Measurements from ENCODE around the gene BPIFB3.
A peak's percentile ranks its signal among the peaks of the same experiment; 100 is the strongest.
"Not testable (repeated sequence)": the region's sequence is repeated elsewhere in the genome, so short reads cannot be mapped to it uniquely, and the experiment has no call there.

BPIFB3 gene

DNA sequence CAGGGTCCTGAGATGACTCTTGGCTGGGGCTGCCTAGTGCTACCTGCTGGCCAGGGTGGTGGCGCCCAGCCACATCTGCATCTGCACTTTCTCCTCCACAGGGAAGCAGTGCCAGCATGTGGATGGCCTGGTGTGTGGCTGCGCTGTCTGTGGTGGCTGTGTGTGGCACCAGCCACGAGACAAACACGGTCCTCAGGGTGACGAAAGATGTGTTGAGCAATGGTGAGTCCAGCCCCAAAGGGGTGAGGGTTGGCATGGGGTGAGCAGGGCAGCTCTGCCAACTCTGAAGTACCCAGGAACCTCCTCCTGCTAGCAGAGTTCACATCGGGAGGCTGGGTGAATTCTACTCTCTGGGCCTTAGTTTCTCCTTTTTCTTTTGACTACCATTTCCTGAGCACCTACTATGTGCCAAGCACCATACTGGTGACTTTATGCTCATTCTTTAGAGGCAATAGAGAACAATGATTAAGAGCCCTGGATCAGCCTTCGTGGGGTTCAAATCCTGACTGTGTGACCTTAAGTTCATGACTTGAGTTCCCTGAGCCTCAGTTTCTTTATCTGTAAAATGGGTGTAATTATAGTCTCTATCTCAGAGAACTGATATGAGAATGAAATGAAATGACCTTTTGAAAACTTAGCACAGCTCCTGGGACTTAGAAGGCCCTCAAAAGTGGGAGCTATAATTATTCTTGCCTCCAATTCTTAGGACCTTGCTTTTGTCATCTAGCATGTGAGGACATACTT is 27.9 kb downstream of the BPIFB3 start:
- Mint-ChIP-seq H3K9me3 (no peaks in the 10 kb centered on the region), H3K27ac (no peak overlapping the region), H3K4me3 (no peak overlapping the region), H3K36me3 (no peaks in the 10 kb centered on the region), H3K4me1 (no peaks in the 10 kb centered on the region)
- ATAC-seq (no peak), DNase-seq (ENCODE audit: low spot score in 2 of 2) (no peak)

DNA sequence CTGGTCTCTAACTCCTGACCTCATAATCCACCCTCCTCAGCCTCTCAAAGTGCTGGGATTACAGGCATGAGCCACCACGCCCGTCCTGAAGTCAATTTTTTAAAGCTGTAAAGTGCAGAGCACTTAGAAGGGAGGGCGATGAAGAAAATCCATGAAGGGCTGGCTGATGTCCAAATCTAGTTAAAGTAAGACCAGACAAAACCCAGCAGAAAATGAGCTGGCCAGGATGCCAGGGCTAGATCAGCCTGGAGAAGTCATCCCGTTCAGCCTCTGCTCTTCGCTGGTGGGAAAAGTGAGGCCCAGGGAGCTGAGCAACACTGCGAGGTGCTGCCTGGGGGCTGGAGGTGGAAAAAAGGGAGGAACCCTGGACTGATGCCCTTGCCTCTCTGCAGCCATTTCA is 28.8 kb downstream of the BPIFB3 start:
- H3K27ac Mint-ChIP-seq, result no peak overlapping the region
- no peaks in the 10 kb centered on the region for H3K4me1 Mint-ChIP-seq
- no peaks in the 10 kb centered on the region for H3K9me3 Mint-ChIP-seq
- ATAC-seq, result no peak
- H3K36me3 Mint-ChIP-seq, result no peaks in the 10 kb centered on the region
- no peak for DNase-seq (ENCODE audit: low spot score in 2 of 2)
- no peak overlapping the region for H3K4me3 Mint-ChIP-seq

DNA sequence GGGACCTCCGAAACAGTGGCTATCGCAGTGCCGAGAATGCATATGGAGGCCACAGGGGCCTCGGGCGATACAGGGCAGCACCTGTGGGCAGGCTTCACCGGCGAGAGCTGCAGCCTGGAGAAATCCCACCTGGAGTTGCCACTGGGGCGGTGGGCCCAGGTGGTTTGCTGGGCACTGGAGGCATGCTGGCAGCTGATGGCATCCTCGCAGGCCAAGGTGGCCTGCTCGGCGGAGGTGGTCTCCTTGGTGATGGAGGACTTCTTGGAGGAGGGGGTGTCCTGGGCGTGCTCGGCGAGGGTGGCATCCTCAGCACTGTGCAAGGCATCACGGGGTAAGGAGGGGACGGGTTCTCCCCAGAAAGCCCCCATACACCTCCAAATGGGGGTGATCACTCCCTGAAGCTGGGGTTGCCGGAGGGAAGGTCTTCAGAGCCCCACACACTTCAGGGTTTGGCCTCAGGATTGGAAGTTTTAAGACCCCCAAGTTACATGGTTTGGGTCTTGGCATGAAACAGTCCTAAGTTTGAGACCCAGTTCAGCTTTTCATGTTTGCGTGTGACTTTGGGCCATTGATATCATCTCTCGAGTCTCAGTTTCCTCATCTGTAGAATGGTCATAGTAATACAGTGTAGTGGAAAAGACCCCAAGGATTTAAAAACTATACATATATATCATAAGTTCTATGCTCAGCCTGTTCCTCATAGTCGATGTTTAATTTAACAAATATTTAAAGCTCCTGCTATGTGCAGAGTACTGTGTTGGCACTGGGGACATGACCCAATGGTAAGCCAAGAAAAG is 30.0 kb downstream of the BPIFB3 start:
- ATAC-seq (no peak), DNase-seq (ENCODE audit: low spot score in 2 of 2) (no peak)
- Mint-ChIP-seq H3K9me3 (no peaks in the 10 kb centered on the region), H3K4me3 (no peak overlapping the region), H3K36me3 (no peaks in the 10 kb centered on the region), H3K27ac (no peak overlapping the region), H3K4me1 (no peaks in the 10 kb centered on the region)

GRCh38 chr20:33084722-33085121 is 31.0 kb downstream of the BPIFB3 start:
- no peaks in the 10 kb centered on the region for H3K4me1 Mint-ChIP-seq
- DNase-seq (ENCODE audit: low spot score in 2 of 2) (no peak), ATAC-seq (no peak)
- no peak overlapping the region for H3K27ac Mint-ChIP-seq
- no peaks in the 10 kb centered on the region for H3K36me3 Mint-ChIP-seq
- no peaks in the 10 kb centered on the region for H3K9me3 Mint-ChIP-seq
- no peak overlapping the region for H3K4me3 Mint-ChIP-seq

DNA sequence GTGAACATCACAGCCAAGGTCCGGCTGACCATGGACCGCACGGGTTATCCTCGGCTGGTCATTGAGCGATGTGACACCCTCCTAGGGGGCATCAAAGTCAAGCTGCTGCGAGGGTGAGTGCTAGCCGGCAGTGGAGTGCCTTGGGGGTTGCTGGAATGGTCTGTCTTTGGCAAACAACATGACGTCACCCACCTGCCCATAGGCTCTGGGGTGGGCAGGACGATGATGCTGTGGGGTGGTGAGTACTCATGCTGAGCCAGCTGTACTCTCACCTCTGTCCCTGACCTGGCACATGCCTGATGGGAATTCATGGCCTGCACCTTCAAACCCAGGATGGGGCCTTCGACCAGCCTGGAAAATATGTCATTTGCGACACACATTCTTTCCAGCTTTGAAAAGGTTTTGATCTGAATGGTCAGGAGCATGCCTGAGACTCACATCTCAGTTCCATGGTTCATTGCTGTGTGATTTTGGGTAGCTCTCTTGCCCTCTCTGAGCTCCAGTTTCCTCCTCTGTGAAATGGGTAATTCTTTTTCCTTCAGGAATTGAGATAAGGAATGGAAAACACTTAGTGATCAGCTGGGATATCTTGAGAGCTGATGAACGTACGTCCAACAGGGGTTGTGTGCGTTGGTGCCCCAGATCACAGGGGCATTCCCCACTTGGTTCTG is 32.5 kb downstream of the BPIFB3 start:
- ATAC-seq (no peak), DNase-seq (ENCODE audit: low spot score in 2 of 2) (no peak)
- H3K4me3 Mint-ChIP-seq, result no peak overlapping the region
- no peaks in the 10 kb centered on the region for H3K36me3 Mint-ChIP-seq
- no peaks in the 10 kb centered on the region for H3K4me1 Mint-ChIP-seq
- no peaks in the 10 kb centered on the region for H3K9me3 Mint-ChIP-seq
- no peak overlapping the region for H3K27ac Mint-ChIP-seq

DNA sequence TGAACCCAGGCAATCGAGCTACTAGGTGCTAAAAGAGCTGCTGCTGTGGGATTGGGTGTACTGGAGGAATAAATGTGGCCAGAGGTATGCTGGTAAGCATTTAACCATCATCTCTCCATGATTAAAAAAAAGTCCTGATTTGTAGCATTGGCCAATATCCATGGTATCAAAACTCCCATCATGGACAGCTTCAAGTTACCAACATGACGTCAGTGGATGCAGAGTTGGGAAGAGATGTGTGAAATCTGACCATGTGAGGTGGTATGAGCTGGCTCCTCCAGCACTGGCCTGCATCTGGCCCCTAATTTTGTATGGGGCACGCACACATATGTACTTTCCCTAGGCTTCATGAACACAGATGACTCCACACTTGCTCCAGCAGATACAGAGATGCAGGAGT is 37.4 kb downstream of the BPIFB3 start:
- H3K4me1 Mint-ChIP-seq, result no peaks in the 10 kb centered on the region
- no peak overlapping the region for H3K27ac Mint-ChIP-seq
- DNase-seq (ENCODE audit: low spot score in 2 of 2) (no peak), ATAC-seq (no peak)
- H3K4me3 Mint-ChIP-seq, result no peak overlapping the region
- no peaks in the 10 kb centered on the region for H3K9me3 Mint-ChIP-seq
- no peaks in the 10 kb centered on the region for H3K36me3 Mint-ChIP-seq

GRCh38 chr20:33091693-33092092 is 38.0 kb downstream of the BPIFB3 start:
- Mint-ChIP-seq H3K4me3 (no peak overlapping the region), H3K36me3 (no peaks in the 10 kb centered on the region), H3K9me3 (no peaks in the 10 kb centered on the region), H3K27ac (no peak overlapping the region), H3K4me1 (no peaks in the 10 kb centered on the region)
- ATAC-seq (no peak), DNase-seq (ENCODE audit: low spot score in 2 of 2) (no peak)

DNA sequence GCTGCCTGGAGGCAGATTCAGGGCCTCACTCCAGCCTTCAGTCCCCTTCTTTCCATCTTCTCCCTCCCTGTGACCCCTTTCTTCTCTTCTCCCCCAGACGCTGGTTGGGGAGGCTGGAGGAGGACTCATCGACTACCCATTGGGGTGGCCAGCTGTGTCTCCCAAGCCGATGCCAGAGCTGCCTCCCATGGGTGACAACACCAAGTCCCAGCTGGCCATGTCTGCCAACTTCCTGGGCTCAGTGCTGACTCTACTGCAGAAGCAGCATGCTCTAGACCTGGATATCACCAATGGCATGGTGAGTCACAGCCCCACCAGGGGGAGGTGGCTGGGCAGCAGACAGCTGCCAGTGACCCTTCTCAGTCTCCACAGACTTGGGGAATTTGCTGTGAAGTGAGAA is 38.7 kb downstream of the BPIFB3 start:
- H3K4me3 Mint-ChIP-seq, result no peak overlapping the region
- no peaks in the 10 kb centered on the region for H3K4me1 Mint-ChIP-seq
- no peak overlapping the region for H3K27ac Mint-ChIP-seq
- ATAC-seq (no peak), DNase-seq (ENCODE audit: low spot score in 2 of 2) (no peak)
- no peaks in the 10 kb centered on the region for H3K9me3 Mint-ChIP-seq
- no peaks in the 10 kb centered on the region for H3K36me3 Mint-ChIP-seq

GRCh38 chr20:33093074-33093473 is 39.4 kb downstream of the BPIFB3 start:
- no peaks in the 10 kb centered on the region for H3K4me1 Mint-ChIP-seq
- DNase-seq (ENCODE audit: low spot score in 2 of 2) (no peak), ATAC-seq (no peak)
- H3K36me3 Mint-ChIP-seq, result no peaks in the 10 kb centered on the region
- H3K9me3 Mint-ChIP-seq, result no peaks in the 10 kb centered on the region
- H3K27ac Mint-ChIP-seq, result no peak overlapping the region
- no peak overlapping the region for H3K4me3 Mint-ChIP-seq

DNA sequence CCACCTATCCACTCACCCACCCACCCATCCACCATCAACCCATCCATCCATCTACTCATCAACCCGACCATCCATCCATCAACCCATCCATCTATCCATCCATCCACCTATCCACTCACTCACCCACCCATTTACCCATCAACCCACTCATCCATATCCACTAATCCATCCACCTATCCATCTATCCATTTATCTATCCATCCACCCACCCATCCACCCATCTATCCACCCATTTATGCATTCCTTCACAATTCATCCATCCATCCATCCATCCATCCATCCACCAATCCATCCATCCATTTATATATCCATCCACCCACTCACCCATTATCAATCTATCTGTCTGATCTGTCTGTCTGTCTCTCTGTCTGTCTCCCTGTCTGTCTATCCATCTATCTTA is 39.9 kb downstream of the BPIFB3 start:
- Mint-ChIP-seq H3K4me3 (no peak overlapping the region), H3K4me1 (no peaks in the 10 kb centered on the region), H3K9me3 (no peaks in the 10 kb centered on the region), H3K27ac (no peak overlapping the region), H3K36me3 (no peaks in the 10 kb centered on the region)
- DNase-seq (ENCODE audit: low spot score in 2 of 2) (no peak), ATAC-seq (no peak)

- H3K9me3 Mint-ChIP-seq, result no peaks in the 10 kb centered on the region
- no peaks in the 10 kb centered on the region for H3K4me1 Mint-ChIP-seq
- DNase-seq (ENCODE audit: low spot score in 2 of 2) (no peak), ATAC-seq (no peak)
- no peaks in the 10 kb centered on the region for H3K36me3 Mint-ChIP-seq
- no peak overlapping the region for H3K27ac Mint-ChIP-seq
- no peak overlapping the region for H3K4me3 Mint-ChIP-seq
Measured at GRCh38 chr20:33095249-33095648, 41.5 kb downstream of the BPIFB3 start.

DNA sequence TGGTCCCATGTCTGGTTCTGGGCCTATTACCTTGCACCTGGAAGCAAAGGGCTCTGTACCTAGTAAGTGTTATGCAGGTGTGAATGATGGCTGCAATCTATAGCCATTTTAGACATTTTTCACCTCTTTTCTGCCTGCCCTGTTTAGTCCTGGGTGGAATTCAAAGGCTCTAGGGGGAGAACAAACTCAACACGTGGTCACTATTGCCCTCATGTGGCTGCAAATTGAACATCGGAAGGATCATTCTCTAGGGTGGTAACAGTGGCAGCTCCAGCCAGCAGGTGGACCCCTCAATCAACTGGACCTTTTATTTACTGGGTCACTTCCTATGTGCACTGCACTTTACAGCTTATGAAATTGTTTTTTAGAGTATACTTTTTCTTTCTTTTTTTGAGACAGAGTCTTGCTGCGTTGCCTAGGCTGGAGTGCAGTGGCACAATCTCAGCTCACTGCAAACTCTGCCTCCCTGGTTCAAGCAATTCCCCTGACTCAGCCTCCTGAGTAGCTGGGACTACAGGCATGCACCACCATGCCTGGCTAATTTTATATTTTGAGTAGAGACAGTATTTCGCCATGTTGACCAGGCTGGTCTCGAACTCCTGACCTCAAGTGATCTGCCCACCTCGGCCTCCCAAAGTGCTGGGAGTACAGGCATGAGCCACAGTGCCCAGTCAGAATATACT is 42.3 kb downstream of the BPIFB3 start:
- ATAC-seq, result peak; percentile 62
- H3K36me3 Mint-ChIP-seq, H3K4me3 Mint-ChIP-seq, H3K4me1 Mint-ChIP-seq, H3K9me3 Mint-ChIP-seq, H3K27ac Mint-ChIP-seq: not testable (repeated sequence)
- DNase-seq (ENCODE audit: low spot score in 2 of 2), result peak in 1 of 2 donors; percentile 56

DNA sequence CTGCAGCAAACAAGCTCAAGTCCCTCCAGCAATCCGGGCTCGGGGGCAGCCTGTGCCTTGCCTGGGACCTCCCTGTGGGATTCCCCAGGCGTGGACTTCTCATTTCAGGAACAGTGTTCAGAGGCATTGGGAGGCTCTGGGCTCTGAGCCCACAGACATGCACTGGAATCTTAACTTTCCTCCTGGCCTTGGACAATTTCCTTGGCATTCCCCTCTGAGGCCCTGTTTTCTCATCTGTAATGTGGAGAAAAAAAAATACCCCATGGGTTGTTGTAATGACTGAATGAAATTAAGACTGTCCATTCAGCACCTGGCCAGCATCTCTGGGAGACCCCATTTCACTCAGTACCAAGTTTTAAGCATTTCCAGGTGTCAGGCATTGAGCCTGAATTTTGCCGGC is 43.3 kb downstream of the BPIFB3 start:
- Mint-ChIP-seq H3K36me3 (no peaks in the 10 kb centered on the region), H3K27ac (no peak overlapping the region), H3K4me1 (no peaks in the 10 kb centered on the region), H3K4me3 (no peak overlapping the region), H3K9me3 (no peaks in the 10 kb centered on the region)
- no peak for DNase-seq (ENCODE audit: low spot score in 2 of 2)
- no peak for ATAC-seq

DNA sequence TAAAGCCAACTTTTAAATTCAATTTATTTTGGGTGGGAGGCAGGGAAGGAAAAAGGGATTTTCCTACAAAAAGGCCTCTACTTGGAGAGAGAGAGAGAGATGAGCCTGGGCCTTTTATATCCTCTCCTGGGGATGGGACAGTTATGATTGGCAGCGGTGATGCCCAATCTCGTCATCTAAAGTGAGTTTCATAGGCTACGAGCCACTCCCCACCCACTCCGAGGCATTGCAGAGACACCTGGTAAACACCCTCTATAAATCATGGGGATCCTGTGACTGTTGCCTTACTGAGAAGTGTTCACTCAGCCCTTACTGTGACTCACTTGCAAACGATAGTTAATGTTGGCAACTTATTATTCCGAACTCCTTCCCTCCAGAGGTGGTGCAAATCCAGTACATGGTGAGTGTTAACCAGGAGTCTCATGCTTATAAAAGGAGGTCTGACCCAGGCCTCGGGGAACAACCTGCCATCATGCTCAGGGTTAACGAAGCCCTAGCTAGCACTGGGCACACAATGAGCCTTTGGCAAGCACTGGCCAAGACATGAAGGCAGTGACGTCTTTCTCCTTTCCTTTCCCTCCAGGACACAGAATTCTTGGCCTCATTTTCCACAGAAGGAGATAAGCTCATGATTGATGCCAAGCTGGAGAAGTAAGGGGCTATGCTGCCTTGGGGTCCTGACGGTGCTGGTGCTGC is 46.3 kb downstream of the BPIFB3 start:
- H3K36me3 Mint-ChIP-seq, result no peaks in the 10 kb centered on the region
- no peaks in the 10 kb centered on the region for H3K4me1 Mint-ChIP-seq
- DNase-seq (ENCODE audit: low spot score in 2 of 2), result no peak
- ATAC-seq, result no peak
- no peak overlapping the region for H3K4me3 Mint-ChIP-seq
- H3K27ac Mint-ChIP-seq, result no peak overlapping the region
- no peaks in the 10 kb centered on the region for H3K9me3 Mint-ChIP-seq

DNA sequence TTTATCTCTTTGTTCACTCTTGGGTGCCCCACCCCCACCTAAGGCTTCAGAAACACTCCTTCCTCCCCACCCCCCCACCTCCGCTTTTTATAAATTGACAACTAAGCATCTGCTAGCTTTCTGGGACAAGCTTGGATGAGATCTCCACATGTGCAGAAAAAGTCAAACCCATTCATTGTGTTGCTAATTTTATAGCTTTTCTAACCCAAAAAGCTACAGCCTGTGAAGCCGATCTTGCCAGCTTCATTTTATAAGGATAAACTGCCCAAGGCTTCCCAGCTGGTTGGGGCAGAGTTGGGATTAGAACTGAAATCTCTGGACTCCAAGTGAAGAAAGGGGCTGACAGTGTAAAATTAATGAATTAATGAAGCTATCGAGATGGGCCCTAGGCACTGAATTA is 49.9 kb downstream of the BPIFB3 start:
- no peak overlapping the region for H3K27ac Mint-ChIP-seq
- H3K4me1 Mint-ChIP-seq, result no peaks in the 10 kb centered on the region
- H3K36me3 Mint-ChIP-seq, result no peaks in the 10 kb centered on the region
- DNase-seq (ENCODE audit: low spot score in 2 of 2) (no peak), ATAC-seq (no peak)
- H3K9me3 Mint-ChIP-seq, result no peaks in the 10 kb centered on the region
- no peak overlapping the region for H3K4me3 Mint-ChIP-seq

Data from stimulated activated effector memory CD8-positive, alpha-beta T cell treated with anti-CD3 and anti-CD28 coated beads, Interleukin-12 subunit alpha, Interleukin-12 subunit beta, amount 100 ng/mL, for 72 hours (primary cell).